NCI-H446 (cell line): ENCODE data around the gene FAM174B.

ENCODE experiments used
- DNase-seq, 2 experiments: peaks; one replicate each; lab custom pipeline; 2025; lab: John Stamatoyannopoulos, UW

Gene FAM174B

DNA sequence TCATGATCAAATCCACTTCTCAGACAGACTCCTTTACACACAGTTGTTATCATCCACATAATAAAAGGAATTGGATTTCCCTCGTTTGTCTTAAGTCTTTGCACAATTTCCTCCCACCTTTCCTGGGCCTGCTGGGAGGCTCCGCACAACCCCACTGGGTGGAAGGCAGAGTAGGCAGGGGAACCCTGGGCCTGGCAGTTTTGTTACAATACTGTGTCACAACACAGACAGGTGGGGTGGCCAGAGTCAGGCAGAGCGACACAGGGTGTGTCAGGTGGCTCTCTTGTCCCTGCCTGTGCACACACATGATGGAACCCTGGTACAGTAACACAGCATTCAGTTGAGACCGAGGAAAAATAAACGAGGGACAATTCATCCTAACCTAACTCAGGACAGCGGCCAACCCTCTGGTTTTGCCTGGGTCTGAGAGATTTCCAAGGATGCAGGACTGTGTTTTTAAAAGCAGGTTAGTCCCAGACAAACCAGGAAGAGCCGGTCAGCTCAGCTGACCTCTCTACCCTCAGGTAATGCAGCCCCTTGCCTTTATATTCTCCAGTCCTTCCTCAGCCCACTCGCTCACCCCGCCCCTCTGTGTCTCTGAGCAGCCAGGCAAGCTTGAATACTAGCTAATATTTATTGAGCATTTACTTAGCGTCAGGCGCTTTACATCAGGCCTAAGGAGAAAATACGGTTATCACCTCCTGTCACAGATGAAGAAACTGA, 8.8 kb upstream of the FAM174B start:
- DNase-seq, result no peak

DNA sequence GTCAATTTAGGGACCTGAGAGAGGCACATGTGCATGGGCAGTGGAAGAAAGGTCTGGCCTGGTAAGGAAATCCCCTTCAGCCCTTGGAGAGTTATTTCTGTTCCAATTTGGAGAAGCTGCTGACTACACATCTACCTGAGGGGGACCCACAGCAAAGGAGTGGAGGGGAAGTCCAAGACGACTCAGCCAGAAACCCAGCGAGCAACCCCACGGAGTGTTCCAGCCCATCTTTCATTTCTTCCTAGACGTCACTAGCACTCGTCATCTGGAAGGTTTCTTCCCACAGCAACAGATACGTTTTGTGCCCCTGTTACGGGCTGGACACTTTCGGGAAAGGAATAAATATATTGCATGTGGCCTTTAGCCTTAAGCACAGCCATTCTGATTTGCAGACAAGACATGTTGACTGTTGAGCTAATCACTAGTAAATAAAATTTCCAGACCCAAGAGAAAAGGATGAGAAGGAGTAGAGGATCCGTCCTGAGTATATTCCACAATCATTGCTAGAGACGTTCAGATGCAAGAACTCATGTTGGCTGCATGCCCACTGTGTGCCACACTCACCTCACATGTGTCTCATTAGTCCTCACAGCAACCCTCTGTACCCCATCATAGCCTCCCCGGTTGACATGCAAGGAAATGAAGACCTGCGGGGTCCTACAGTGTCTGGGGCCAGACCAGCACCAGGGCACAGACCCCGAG, 7.8 kb upstream of the FAM174B start:
- DNase-seq, result no peak

DNA sequence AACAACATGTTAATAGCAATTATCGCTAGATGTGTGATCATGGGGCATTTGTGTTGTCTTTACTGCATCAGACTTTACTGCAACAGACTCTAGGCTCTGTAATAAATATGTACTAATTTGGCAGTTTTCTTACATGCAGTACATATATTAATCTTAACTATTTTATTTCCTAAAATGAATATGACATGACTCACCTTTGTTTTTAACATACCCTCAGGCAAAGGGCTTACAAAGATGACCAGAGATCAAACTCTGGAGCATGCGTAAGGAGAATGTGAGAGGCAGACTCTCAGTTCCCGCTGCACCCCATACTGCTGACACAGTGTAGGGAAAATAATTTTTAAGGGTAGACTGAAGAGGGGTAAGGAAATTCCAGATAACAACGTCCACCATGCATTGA, 7.2 kb upstream of the FAM174B start:
- DNase-seq, result no peak

DNA sequence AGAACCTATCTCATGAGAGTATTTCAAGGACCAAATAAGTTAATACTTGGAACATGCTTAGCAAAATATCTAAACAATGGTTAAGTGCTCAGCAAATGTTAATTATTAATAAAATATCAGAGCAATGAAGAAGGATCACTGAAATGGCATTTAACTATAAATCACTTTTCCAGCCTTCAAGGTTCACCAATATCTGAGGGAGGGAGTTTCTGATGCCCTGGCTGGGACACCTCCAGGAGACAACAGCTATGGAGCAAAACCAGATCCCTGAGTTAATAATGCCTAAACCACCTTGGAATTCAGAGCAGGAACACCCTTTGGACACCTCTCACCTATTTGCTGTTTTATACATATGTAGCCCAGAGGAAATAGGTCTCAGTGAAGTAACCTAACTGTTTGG, 6.4 kb upstream of the FAM174B start:
- DNase-seq, result no peak

DNA sequence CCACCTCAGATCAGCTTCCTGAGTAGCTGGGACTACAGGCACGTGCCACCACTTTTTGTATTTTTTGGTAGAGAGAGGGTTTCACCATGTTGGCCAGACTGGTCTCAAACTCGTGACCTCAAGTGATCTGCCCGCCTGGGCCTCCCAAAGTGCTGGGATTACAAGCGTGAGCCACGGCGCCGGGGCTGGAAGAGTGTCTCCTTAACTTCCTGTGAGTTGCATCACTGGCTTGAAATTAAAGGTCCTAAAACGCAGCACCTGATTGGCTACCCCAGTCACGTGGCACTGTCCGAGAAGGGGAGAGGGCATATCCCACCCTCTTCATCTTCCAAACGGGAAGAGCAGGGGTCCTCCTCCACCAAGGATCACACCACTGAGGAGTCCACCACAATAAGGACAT, 5.5 kb upstream of the FAM174B start:
- DNase-seq, result no peak

DNA sequence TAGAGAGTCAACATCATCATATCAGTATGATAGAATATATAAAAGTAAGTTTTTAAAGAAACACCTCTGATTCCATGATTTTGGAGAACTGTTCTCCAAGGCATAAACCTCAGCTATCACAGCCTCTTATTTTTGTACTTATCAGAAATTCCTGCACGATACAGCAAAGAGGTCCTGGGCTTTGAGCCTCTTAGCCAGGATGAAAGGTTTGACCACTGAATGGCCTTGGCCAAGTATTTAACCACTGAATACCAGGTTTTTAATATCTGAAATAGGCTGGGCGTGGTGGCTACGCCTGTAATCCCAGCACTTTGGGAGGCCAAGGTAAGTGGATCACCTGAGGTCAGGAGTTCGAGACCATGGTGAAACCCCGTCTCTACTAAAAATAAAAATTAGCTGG, 1.9 kb upstream of the FAM174B start:
- no peak for DNase-seq

DNA sequence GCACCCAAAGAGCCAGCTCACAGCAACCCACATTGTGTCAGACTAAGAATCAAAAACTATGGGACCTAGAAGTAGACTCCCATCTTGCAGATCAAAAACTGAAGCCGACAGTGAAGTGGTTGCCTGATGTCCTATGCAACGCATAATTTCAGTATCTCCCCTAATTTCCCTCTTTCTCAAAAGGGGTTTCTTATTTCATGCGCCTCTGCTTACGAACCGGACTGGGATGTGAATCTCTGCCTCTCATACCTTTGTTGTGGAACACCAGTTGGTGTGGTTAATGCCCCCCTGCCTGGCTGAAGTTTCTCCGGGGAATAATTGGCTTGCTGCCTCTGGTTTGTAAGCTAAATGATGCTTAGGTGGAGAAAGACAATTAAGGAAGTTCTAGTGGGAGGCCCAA, 514 bp upstream of the FAM174B start:
- DNase-seq, result no peak

DNA sequence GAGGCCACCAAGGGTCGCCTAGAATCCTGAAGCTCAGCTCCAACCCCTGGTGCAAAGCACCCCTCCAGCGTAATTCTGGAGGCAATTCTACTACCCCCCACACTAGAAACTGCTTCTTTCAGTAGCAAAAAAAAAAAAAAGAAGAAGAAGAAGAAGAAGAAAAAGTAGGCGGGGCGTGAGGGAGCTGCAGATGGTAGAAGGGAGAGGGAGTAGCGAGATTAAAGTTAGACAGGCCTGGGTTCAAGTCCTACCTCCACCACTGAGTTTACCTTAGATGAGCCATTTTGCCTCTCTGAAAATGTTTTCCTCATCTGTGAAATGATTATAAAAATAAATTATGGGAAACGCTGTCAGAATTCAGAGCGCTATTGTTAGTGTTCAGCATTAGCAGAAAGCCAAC, 913 bp downstream of the FAM174B start:
- DNase-seq, result no peak

DNA sequence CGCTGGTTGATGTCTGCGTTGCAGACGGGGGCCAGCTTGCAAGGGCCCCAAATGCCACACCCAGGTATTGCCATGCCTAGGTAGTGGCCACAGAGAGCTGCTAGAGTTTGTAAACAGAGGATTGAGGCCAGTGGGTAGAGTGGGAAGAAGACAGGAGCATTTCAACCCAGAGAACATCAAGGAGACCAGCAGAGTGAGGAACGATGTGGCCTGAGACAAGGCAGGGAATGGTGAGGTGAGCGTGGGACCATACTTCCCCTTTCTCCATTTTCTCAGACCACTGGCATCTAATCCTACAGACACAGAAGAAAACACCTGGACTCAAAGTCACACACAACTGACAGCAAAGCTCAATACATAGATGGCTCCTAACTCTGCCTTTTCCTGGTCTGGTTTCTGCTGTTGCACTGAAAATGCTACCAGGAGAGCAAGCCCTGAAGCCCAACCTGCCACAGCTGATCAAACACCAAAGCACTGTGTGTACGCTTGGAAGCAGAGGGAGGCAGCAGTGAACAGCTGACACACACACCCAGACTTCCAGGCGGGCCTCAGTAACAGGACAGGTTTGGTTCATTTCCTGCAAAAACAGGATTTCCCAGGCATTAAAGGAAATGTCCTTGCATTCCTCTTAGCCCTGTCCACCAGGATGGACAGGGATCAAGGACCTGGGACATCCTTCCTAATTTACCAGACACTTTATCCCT, 1.6 kb downstream of the FAM174B start:
- DNase-seq, result no peak

DNA sequence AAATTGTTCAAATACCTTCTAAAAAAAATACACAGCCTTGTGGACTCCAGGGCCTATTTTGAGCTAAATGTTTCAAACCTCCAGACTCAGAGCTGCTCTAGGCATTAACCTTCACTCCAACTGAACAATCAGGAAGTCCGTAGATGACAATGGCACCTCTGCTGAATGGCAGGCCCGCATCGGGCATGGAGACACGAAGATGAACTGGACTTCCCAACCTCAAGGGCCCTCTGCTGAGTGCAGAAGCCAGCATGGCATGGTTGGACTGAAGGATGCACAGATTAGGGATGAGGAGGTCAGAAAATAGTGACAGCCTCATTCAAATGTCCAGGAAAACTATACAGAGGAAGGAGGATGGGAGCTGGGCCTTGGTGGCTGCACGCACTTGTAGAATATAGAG, 2.2 kb downstream of the FAM174B start:
- no peak for DNase-seq

DNA sequence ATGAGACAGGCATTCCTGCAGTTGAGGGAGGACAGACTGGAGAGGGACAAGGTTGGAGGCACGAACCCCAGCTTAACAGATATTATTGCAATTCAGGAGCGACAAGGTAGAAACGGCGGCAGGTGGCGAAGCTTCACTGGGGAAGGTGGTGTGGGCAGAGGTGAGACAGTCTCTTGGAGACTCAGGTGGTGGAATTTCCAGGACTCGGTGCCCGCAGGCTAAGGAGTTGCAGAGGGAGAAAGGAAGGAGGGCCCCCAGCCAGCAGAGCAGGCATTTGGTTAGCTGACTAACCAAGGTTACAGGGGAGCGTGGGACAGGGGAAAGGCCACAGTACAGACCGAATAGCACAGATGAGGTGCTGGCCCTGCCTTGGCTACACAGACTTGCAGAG, 3.0 kb downstream of the FAM174B start:
- DNase-seq, result no peak

DNA sequence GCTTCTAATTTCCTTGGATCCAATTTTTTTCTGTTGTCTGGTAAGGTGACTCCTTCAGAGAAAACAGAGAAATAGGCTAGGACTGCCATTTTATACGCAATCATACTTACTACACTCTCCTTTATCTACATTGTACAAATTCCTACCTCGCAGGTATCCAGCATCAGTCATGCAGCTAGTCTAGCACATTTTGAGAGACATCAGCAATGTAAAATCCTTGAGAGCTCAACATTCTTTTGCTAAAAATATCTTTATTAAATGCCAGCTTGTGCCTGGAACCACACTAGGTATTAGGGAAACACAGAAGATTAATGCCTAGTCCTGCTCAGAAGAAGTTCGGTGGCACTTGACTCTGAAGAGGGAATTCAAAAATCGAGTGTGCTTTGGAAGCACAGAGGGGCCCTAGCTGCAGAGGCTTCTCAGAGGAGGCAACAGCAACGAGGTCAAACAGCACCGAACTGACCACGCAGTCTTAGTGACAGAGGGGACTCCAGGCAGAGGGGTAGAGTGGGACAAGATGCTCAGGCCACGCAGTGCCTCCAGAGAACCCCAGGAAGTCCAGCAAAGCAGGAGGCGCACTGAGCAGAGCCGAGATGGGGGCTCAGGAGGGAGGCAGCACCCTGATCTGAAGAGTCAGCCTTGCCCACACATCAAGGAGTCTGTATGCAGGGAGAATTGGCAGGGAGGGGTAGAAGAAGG, 3.5 kb downstream of the FAM174B start:
- no peak for DNase-seq

DNA sequence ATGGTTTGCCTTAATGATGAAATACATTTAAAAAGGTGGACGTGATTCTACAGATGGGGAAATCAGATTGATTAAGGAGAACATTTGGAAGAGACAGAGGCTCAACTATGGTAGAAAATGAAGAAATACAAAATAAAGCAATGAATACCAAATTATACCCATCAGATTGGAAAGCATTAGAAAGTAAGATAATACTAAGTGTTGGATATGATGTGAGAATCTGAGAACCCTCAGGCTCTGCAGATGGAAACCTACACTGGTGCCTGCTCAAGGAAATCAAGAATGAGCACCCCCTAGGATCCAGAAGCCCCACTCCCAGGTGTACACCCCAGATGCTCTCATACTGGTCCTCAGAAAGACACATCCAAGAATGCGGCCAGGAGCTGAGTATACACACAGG, 4.6 kb downstream of the FAM174B start:
- DNase-seq, result no peak

DNA sequence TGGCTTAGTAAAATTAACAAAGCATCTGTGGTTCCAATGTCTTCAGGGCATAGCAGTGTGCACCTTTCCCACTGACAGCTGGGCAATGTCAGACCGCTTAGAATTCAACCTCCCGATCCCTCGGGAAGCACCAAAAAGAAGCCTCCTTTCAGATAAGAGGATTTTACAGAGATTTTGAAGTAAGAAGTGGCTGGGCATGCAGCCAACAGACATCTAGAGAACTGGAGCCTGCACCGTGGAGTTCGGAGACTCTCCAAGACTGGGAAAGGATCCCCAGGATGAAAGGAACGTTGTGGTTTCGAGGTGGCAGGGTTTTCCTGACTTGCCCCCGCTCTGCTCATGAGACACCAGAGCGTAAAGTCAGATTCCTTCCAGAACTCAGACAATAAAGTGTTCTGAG, 5.3 kb downstream of the FAM174B start:
- DNase-seq, result no peak

DNA sequence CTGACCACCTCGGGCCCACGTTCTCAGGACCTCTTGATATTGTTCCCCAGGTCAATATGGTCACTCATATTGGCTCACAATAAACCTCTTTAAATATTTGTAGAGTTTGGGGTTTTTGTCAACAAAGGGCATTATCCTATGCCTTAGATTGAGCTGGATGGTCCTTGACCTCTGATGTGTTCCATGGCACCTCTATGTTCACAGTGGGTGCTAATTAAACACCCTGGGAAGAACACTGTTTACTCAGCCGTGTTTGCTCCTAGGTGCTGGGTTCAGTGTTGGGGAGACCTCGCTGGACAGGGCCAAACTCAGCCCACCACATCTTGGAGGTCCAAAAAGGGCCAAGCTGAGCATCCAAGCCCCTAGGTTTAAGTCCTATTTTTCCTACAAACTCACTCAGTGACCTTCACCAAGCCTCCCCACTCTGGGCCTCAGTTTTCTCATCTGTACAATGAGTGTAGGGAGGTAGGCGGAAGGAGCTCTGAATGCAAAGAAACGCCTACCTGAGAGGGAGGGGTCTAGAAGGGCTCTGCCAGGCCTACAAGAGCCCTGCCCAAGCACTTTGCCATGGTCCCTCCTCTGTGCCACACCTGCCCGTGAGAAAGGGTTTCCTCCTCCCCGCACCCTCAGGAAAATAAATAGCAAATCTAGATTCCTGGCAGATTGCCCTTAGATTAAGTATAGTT, 7.2 kb downstream of the FAM174B start:
- DNase-seq, result no peak

DNA sequence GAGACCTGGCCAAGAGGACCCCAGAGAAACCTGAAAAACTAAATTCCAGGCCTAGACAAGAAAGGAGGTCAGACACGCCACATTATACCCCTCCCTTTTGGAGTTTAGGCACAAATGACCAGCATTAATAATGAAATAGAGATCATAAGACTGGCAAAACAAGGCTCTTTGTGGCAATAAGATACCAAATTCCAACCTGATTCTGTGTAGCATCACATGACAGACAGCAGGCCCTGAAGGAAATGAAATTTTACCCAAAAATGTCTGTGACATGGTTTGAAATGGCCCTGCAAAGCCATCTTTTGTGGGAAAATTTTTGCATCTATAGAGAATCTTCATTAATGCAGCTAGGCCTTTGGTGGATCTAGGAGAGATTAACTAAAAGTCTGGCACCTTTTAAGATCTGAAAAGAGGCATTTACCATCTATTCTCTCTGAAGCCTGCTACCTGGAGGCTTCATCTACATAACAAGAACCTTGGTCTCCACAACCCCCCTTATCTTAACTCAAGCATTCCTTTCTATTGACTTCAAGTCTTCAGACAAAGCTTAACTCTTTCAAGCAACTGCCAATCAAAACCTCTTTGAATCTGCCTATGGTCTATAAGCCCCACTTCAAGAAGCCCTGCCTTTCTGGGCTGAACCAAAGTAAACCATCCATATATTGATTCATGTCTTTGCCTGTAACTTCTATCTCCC, 8.0 kb downstream of the FAM174B start:
- no peak for DNase-seq

DNA sequence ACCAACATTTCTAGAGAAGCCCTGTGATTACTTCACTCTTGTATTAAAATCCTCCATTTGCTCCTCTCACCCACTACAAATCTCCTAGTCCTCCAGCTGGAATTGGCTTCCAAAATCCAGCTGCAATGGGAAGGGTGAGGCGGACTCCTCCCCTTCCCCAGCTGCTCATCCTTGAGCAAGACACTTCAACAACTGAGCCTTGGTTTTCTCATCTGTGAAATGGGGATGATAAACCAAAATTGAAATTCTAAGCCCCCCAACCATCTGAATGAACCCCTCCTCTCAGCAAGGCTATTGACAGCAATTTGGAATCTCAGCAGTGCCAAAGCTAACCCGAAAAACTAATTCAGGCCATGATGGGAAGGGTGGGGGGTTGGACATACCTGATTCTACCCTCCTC, 9.4 kb downstream of the FAM174B start:
- no peak for DNase-seq

DNA sequence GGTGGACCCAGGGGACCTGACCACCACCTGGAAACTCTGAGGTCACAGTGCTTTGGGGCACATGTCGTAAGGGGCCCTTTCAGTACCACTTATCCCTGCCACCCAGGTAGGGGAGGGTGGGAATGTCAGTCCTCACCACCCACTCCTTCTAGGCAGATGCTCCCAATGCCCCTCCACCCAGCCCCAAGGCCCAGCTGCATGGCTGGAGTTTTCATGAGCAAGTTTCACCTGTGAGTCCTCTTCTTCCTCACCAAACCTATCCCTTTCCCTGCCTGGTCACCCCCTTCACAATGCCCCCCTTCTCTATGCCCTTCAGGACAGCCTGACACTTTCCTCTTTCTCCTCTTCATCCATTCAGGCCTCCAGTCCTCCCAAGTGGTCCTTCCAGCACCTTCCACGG, 9.8 kb downstream of the FAM174B start:
- no peak for DNase-seq

DNA sequence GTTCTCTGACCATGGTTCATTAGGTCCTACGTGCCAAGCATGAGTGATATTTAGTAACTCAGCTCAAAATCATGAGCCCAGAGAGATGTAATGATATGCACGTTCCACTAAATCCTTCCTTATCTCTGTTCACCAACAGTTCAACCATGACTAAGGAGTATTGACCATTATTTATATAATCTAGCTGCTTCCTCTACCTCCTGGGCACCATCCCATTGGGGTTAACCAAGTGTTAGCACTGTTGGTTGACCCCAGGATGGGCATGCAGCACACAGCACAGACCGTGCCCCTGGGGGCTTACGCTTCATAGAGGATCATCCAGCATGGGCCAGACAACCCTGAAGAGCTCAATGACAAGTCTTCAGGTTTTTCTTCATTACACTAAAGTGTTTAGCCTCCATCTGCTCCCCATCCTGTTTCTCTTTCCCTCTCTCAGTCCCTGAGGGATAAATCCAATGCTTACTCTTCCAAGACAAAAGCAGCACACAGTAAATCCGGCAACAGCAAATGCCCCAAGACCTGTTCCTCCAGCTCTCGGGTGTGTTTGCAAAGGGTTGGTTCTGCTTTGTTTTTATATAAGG, 10.4 kb downstream of the FAM174B start:
- DNase-seq, result no peak

DNA sequence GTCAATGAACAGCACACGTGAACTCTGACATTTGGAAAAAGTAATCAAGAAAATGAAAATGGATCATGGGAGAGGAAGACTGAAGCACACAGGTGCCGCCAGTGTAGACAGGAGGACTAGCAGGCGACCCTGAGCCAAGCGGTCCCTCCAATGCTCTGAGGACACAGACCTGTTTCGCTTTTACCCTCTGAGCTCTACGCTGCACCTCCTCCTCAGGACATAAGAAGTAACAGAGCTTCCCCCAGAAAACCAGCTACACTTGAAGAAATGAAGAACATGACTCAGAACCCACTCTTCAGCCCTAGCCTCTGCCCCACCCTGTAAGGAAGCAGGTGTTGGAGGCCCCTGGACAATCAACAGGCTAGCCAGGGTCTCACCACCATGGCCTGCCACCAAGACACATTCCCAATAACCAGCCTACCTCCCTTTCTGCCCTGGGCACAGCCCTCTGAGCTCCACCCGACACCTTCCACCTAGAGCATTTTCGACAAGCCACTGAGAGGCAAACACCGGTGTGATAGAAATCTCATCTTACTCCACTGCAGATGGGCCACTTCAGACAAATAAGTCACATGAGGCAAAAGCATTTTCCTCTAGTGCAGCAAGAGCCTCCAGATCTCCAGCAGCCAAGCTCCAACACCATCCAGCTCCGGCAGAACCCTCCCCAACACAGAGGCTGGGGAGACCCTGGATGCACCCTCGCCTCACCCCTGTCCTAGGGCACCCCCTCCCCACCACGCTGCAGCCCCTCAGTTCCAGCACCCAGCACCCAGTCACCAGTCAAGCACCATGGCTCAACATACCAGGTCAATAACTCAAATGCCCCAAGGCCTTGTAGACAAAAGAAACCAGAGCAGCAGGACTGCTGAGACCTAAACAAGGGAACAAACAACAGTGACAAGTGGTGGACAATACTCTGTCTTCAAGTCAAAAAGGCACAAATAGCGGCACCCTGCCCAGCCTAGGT, 11.4 kb downstream of the FAM174B start:
- DNase-seq, result no peak
